HepG2 (cell line): Measurements from ENCODE around the gene MFSD8. TPM values are rescaled to one million over a fixed set of nuclear protein-coding genes. Genes with fewer than 3 reads are reported as not detected.

Experiments used
- ARID3A ChIP-seq: IDR thresholded peaks from 2 replicates; pipeline ENCODE4 v1.6.1; 2012; ENCODE audit warnings: low read depth, low read length, improper control_type of control experiment
- CBFB ChIP-seq: sonication (generic); formaldehyde crosslinking; IDR thresholded peaks from 2 replicates; pipeline ENCODE4 v1.4.0; 2020; ENCODE audit warnings: missing genetic modification reagents
- EEA1 ChIP-seq: sonication (generic); formaldehyde crosslinking; IDR thresholded peaks from 2 replicates; pipeline ENCODE4 v1.5.1; 2020; ENCODE audit warnings: mild to moderate bottlenecking, missing genetic modification reagents, borderline replicate concordance
- ESRRA ChIP-seq: sonication (generic); formaldehyde crosslinking; IDR thresholded peaks from 2 replicates; pipeline ENCODE4 v1.5.1; 2020; ENCODE audit warnings: mild to moderate bottlenecking, low read depth, missing genetic modification reagents
- FIP1L1 ChIP-seq: fragments of 200-400 bp; formaldehyde crosslinking; IDR thresholded peaks from 2 replicates; pipeline ENCODE4 v1.6.1; 2018; ENCODE audit warnings: low read depth, mild to moderate bottlenecking, low read length, moderate library complexity, borderline replicate concordance; ENCODE audit not compliant: insufficient read depth
- FOXJ3 ChIP-seq: sonication (generic); formaldehyde crosslinking; IDR thresholded peaks from 2 replicates; pipeline ENCODE4 v1.4.0; 2020; ENCODE audit warnings: missing genetic modification reagents, mild to moderate bottlenecking, borderline replicate concordance
- JDP2 ChIP-seq: sonication (generic); formaldehyde crosslinking; IDR thresholded peaks from 2 replicates; pipeline ENCODE4 v1.8.1; 2022; ENCODE audit warnings: missing genetic modification reagents, borderline replicate concordance
- KMT2A ChIP-seq: sonication (generic); formaldehyde crosslinking; IDR thresholded peaks from 2 replicates; pipeline ENCODE4 v1.4.0; 2020; ENCODE audit warnings: missing genetic modification reagents
- MBNL3 ChIP-seq: fragments of 250-450 bp; sonication (Bioruptor Pico); conservative IDR thresholded peaks from 2 replicates; pipeline ENCODE4 v1.8.0; 2022; ENCODE audit warnings: mild to moderate bottlenecking, inconsistent platforms
- NFE2L2 ChIP-seq: fragments of 150-350 bp; IDR thresholded peaks from 2 replicates; pipeline ENCODE4 v1.6.1; 2014; ENCODE audit warnings: low read length
- NKX3-1 ChIP-seq: sonication (generic); formaldehyde crosslinking; IDR thresholded peaks from 2 replicates; pipeline ENCODE4 v1.5.0; 2020; ENCODE audit warnings: missing genetic modification reagents
- NR2F6 ChIP-seq, 2 experiments: IDR thresholded peaks; 2 replicates each; pipeline ENCODE4 v1.6.1; 2016; ENCODE audit warnings: antibody characterized with exemption in 1 of 2, mild to moderate bottlenecking in 1 of 2
- POLR2AphosphoS5 ChIP-seq: IDR thresholded peaks from 2 replicates; pipeline ENCODE4 v1.6.1; 2012; ENCODE audit warnings: low read depth, low read length
- PRDM4 ChIP-seq: sonication (generic); formaldehyde crosslinking; IDR thresholded peaks from 2 replicates; pipeline ENCODE4 v1.9.0; 2021; ENCODE audit warnings: missing genetic modification reagents, borderline replicate concordance
- PRPF4 ChIP-seq: fragments of 200-400 bp; formaldehyde crosslinking; IDR thresholded peaks from 2 replicates; pipeline ENCODE4 v1.6.1; 2016; ENCODE audit warnings: low read length, low read depth; ENCODE audit not compliant: poor library complexity, severe bottlenecking
- RXRA ChIP-seq: sonication (generic); formaldehyde crosslinking; IDR thresholded peaks from 2 replicates; pipeline ENCODE4 v1.5.1; 2020; ENCODE audit warnings: missing genetic modification reagents
- TEAD3 ChIP-seq: optimal IDR thresholded peaks from 2 replicates; pipeline ENCODE3; 2016; ENCODE audit warnings: borderline replicate concordance
- THAP7 ChIP-seq: sonication (generic); formaldehyde crosslinking; IDR thresholded peaks from 2 replicates; pipeline ENCODE4 v1.8.1; 2023; ENCODE audit warnings: mild to moderate bottlenecking, missing genetic modification reagents
- ZBTB34 ChIP-seq: sonication (generic); formaldehyde crosslinking; IDR thresholded peaks from 2 replicates; pipeline ENCODE4 v1.8.0; 2022; ENCODE audit warnings: mild to moderate bottlenecking, missing genetic modification reagents
- ZNF207 ChIP-seq: fragments of 450-650 bp; IDR thresholded peaks from 2 replicates; pipeline ENCODE4 v1.6.1; 2016; ENCODE audit warnings: antibody characterized with exemption, borderline replicate concordance
- ZNF354B ChIP-seq: sonication (generic); formaldehyde crosslinking; IDR thresholded peaks from 2 replicates; pipeline ENCODE4 v1.8.0; 2022; ENCODE audit warnings: mild to moderate bottlenecking, missing genetic modification reagents
- ZNF44 ChIP-seq: sonication (generic); formaldehyde crosslinking; IDR thresholded peaks from 2 replicates; pipeline ENCODE4 v1.5.1; 2020; ENCODE audit warnings: mild to moderate bottlenecking, missing genetic modification reagents
- ZNF468 ChIP-seq: sonication (generic); formaldehyde crosslinking; IDR thresholded peaks from 2 replicates; pipeline ENCODE4 v1.8.0; 2022; ENCODE audit warnings: mild to moderate bottlenecking, moderate library complexity, missing genetic modification reagents
- ZNF761 ChIP-seq: sonication (generic); formaldehyde crosslinking; conservative IDR thresholded peaks from 2 replicates; pipeline ENCODE4 v1.4.0; 2020; ENCODE audit warnings: mild to moderate bottlenecking, missing genetic modification reagents
- ZNF850 ChIP-seq: sonication (generic); formaldehyde crosslinking; conservative IDR thresholded peaks from 2 replicates; pipeline ENCODE4 v1.9.0; 2021; ENCODE audit warnings: mild to moderate bottlenecking, missing genetic modification reagents
- polyA plus RNA-seq, 8 experiments: library from polyadenylated mRNA; depleted of rRNA in 3 of 8; stranded (reverse) in 7 of 8; unstranded in 1 of 8; fragments of >200 nt; fragmentation: Illumina TruSeq in 4 of 8; extraction: Trizol in 4 of 8; gene quantifications; 2 replicates each; pipeline versions ENCODE4 v1.2.1 to v1.2.3, GENCODE V29; 2011 to 2016; ENCODE audit warnings: low read depth in 4 of 8, missing spikeins in 1 of 8, mixed read lengths in 1 of 8; ENCODE audit not compliant: insufficient read depth in 1 of 8
- total RNA-seq, 5 experiments: library from RNA; depleted of rRNA; stranded (reverse); fragments of >200 nt; fragmentation: Illumina TruSeq; extraction: Trizol; gene quantifications; 2 replicates each; pipeline ENCODE4 v1.2.3, GENCODE V29; 2016; ENCODE audit warnings: low read depth in 1 of 5

The MFSD8 gene
- total and polyA plus RNA-seq, 2 of the 13 experiments (the other 11 are each of a cell fraction or from before 2014, with no cell fraction given): 24.8 to 25.5 TPM

- TF ChIP-seq ZNF44 (CRISPR knock-in tag): peak; percentile 59; the same call in 1 of the 2 replicates
- no peak for TF ChIP-seq ZNF468 (CRISPR knock-in tag)
- no peak for TF ChIP-seq PRDM4 (CRISPR knock-in tag)
- peak; percentile 80 for TF ChIP-seq TEAD3
- no peak for TF ChIP-seq FIP1L1
- TF ChIP-seq ZNF207: no peak
- TF ChIP-seq ESRRA (CRISPR knock-in tag): peak; percentile 82
- 0 out of 2 replicates have a peak, but pooled peaks have one; percentile 31 for TF ChIP-seq EEA1
- peak; percentile 63; the same call in 1 of the 2 replicates for TF ChIP-seq ZNF761 (CRISPR knock-in tag)
- TF ChIP-seq ZNF354B: no peak
- TF ChIP-seq FOXJ3 (CRISPR knock-in tag): no peak; the same call in 1 of the 2 replicates
- no peak for TF ChIP-seq ARID3A
- TF ChIP-seq ZNF850 (CRISPR knock-in tag): no peak; the same call in 1 of the 2 replicates
- no peak for TF ChIP-seq JDP2
- TF ChIP-seq ZBTB34 (CRISPR knock-in tag): peak; percentile 39; the same call in 1 of the 2 replicates
- TF ChIP-seq NKX3-1 (CRISPR knock-in tag): no peak
- no peak for TF ChIP-seq MBNL3 (CRISPR knock-in tag)
- TF ChIP-seq NFE2L2: no peak
- peak; percentile 48; the same call in 1 of the 2 replicates for TF ChIP-seq THAP7 (CRISPR knock-in tag)
- TF ChIP-seq KMT2A (CRISPR knock-in tag): peak; percentile 36
- peak; percentile 94 for TF ChIP-seq RXRA (CRISPR knock-in tag)
- peak; percentile 90 for TF ChIP-seq POLR2AphosphoS5
- TF ChIP-seq NR2F6 (IDR thresholded peaks at IDR 0.05): peak; percentile 90
- peak; percentile 97 for TF ChIP-seq NR2F6 (CRISPR knock-in tag; IDR thresholded peaks at IDR 0.05)
- no peak for TF ChIP-seq PRPF4
- peak; percentile 17; the same call in 1 of the 2 replicates for TF ChIP-seq CBFB (CRISPR knock-in tag)
These were observed at the start of gene MFSD8, which contains the start of gene ABHD18 (continued) for GRCh38 chr4:127965062-127965802.
